GM21526 (cell line): ENCODE measurements around the gene CHST11.

Source experiments
- ATAC-seq: cut with Tn5 transposase; IDR thresholded peaks from one replicate; pipeline ENCODE4 v1.9.1; 2021; ENCODE audit warnings: moderate library complexity; ENCODE audit not compliant: unreplicated experiment, low FRiP score

Gene CHST11

DNA sequence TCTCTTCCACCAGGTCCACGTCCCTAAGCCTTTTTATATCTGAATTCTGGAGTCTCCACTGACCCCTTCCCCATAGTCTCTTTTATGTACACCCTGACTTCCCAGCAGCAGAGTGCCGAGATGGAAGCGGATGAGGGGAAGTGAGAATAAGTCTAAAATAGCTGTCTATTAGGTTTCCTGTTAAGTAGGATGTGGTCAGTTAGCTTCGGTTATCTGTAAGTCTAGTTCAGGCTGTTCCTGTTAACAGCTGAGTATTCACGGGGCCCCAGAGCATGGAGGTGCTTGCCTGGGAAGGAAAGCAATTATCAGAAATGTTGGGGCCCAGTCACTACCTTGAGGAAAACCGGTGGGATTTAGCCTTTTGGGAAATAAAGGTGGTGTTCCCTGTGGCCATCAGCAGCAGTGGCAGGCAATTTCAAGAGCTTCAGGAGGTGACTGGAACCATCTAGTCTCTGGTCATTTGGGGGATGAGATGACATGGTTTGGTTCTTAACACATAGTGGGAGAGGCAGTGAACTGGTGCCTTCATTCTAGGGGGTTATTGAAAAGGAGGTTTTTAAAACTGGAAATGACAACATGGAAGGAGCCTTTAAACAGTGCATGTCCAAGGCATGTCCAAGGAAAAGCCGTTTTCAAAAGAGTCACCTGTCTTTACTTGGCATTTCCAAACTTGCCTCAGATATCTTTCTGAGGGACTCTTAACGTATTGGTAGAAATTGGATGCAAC, 21.8 kb downstream of the CHST11 start:
- peak; percentile 80 for ATAC-seq

- ATAC-seq, result no peak
Observed at GRCh38 chr12:104479123-104479662, 22.4 kb downstream of the CHST11 start.

GRCh38 chr12:104480012-104480411, 23.3 kb downstream of the CHST11 start:
- ATAC-seq, result no peak

GRCh38 chr12:104480826-104481440, 24.2 kb downstream of the CHST11 start:
- no peak for ATAC-seq

- ATAC-seq, result no peak
Observed at GRCh38 chr12:104482113-104482512, 25.4 kb downstream of the CHST11 start.

- no peak for ATAC-seq
Observed at GRCh38 chr12:104482748-104483147, 26.0 kb downstream of the CHST11 start.

GRCh38 chr12:104484079-104484478, 27.3 kb downstream of the CHST11 start:
- no peak for ATAC-seq

- no peak for ATAC-seq
Observed at GRCh38 chr12:104485651-104486362, 29.1 kb downstream of the CHST11 start.

DNA sequence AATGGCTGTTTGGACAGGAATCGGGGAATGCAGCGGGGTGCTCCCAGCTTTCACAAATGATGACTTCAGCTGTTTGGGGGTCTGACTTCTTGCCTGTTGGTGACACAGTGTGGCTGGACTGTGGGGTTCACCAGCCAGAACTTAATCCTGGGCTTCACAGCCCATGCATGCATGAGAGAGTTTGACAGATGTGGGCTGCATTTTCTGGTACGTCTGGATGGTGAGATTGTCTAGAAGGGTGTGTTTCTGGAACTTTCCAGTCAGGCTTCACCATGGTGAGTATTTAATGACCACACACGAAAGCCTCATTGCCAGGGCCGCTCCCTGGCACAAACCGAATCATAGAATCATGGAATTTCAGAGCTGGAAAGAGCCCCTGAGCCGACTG, 29.6 kb downstream of the CHST11 start:
- no peak for ATAC-seq

DNA sequence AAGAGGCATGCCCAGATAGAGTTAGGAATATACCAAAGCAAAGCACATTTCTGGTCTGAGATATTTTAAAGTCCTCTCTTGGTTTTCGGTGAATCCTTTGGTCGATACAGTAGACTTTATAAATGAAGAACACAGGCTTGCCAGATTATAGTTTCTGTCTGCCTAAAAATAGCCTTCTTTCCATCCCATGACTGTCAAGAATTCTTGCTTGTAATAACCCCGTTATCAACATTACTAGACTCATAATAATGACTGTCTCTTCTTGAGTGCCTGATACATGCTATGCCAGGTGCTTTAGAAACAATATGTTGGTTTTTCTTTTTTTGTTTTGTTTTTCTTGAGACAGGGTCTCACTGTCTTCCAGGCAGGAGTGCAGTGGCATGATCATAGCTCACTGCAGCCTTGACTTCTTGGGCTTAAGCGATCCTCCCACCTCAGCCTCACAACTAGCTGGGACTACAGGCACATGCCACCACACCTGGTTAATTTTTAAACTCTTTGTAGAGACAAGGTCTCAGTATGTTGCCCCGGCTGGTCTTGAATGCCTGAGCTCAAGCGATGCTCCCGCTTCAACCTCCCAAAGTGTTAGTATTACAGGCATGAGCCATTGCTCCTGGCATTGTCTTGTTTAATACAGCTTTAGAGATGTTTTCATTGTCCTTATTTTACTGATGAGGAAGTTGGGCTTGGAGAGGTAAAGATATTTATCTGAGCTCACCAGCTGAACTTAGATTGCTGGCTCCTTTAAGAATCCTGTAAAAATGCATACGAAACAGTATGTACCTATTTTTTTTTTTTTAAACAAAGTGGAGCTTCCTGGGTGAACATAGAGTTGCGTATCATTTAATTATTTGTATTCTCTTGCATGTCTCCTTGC, 30.4 kb downstream of the CHST11 start:
- ATAC-seq, result no peak

DNA sequence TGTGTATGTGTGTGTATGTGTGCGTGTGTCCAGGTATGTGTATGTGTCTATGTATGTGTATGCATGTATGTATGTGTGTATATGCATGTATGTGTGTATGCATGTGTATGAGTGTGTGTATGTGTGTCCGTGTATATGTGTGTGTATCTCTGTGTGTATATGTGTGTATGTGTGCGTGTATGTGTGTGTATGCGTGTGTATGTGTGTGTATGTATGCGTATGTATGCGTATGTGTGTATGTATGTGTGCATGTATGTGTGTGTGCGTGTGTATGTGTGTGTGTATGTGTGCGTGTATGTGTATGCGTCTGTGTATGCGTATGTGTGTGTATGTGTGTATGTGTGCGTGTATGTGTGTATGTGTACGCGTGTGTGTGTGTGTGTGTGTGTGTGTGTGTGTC, 31.6 kb downstream of the CHST11 start:
- no peak for ATAC-seq

GRCh38 chr12:104490186-104490585, 33.4 kb downstream of the CHST11 start:
- ATAC-seq, result no peak

DNA sequence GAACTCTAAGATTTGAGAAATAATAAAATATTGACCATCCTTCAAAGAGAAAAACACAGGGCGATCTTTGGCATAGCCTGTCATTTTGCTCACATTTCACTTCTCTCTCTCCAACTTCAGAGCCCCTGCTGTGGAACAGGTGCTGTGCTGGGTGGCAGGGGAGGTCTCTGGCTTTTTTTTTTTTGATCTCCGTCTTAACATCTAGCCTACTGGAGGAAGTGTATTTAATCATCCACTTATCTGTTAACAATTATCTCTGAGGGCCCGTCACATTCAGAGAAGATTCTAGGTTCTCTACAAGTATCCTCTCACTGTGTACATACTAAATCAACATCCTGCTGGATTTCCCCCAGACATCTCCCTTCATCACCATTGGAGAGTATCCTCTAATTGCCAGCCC, 34.1 kb downstream of the CHST11 start:
- no peak for ATAC-seq

DNA sequence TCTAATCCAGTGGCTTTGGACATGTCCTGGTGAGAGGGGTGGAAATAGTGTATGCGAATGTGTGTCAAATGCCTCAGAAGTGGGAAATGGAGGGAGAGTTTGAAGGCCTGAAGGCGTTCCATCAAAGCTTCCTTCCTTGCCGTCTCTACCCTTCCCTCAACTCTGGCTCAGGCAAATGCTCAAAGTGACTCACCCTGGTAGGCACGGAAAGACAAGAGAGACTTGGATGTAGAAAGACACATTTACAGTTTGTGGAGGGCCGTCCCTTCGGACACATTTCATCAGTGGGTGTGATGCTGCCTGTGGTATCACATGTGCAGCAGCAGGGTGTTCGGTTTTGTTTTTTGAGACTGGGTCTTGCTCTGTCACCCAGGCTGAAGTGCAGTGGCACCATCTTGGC, 36.7 kb downstream of the CHST11 start:
- ATAC-seq, result no peak

GRCh38 chr12:104494137-104494792, 37.5 kb downstream of the CHST11 start:
- ATAC-seq, result peak; percentile 57

GRCh38 chr12:104494793-104495158, 38.0 kb downstream of the CHST11 start:
- ATAC-seq, result peak; percentile 49

DNA sequence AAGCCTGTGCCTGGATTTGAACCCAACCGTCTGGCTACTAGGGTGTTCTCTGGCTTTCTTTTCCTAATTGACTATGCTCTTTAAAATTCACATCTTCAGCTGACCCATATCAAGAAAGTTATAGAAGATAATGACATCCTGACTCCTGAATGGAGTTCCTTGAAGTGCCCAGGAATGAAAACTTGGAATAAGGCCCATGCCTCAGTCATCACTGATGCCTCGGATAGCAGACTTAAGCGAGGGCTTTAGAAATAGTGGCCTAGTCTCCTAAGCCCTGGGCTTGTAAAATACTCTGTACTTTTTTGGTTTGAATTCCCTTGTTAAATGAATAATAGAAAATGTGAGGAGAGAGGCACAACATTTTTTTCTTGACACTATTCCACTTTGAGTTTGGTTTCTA, 39.0 kb downstream of the CHST11 start:
- no peak for ATAC-seq

GRCh38 chr12:104496336-104496735, 39.6 kb downstream of the CHST11 start:
- no peak for ATAC-seq

DNA sequence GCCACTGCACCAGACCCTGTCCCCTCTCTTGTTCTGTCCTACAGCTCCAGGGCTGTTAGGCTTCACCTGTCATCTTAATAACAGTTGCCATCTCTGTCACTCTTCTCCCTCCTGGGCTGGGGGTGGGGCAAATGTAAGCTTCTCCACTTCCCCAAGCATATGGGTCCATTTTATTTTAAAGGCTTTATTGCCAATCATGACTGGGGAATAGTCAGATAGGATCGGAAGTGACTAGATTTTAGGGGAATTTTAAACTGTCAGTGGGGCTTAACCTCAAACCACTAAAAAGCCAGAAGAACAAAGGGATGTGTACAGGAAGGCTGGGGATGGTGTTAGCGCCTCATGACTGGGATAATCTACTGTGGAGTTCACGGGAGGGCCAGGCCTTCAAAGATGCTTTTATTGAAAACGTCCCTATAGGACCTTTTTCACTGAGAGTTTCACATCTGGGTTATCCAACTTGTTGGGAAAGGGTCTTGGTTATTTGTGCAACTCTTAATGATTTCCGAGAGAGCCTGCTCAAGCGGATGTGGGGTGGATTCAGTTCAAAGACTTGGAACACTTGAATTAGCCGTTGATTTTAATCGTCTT, 41.6 kb downstream of the CHST11 start:
- no peak for ATAC-seq
